SK-N-SH (cell line): ENCODE results near the gene RAPGEF1. TPM values are rescaled to one million over a fixed set of nuclear protein-coding genes. Genes with fewer than 3 reads are reported as not detected.

Source experiments
- CTCF ChIA-PET: fragments of 300-600, 350-600 bp; formaldehyde crosslinking; extraction: SDS; loops from one replicate; lab custom pipeline; 2021; lab: Yijun Ruan, JAX
- POLR2A ChIA-PET: fragments of 350-600 bp; sonication (Branson Sonifier 250); formaldehyde crosslinking; extraction: SDS; loops from one replicate; lab custom pipeline; 2020; ENCODE audit warnings: antibody characterized with exemption, inconsistent platforms; lab: Yijun Ruan, JAX
- DNase-seq: peaks from one replicate; pipeline ENCODE4 v3.0.0; 2012
- H2AFZ ChIP-seq: fragments of 200-600 bp; sonication (generic); 2 replicates; pipeline ENCODE4 v1.8.1; 2016; ENCODE audit warnings: antibody characterized with exemption, mild to moderate bottlenecking, low read depth
- H3F3A ChIP-seq: fragments of 200-600 bp; sonication (generic); replicated peaks from 2 replicates; pipeline ENCODE3; 2016; ENCODE audit warnings: antibody characterized with exemption, mild to moderate bottlenecking; ENCODE audit not compliant: insufficient read depth
- H3K27ac ChIP-seq, 2 experiments: fragments of 200-500 bp in 1 of 2; fragments of 200-600 bp in 1 of 2; sonication (Bioruptor generic) in 1 of 2; sonication (generic), shearing (Covaris generic) in 1 of 2; 2 replicates each; pipeline versions ENCODE4 v1.5.1 to v1.6.1; 2014 to 2016; ENCODE audit warnings: low read depth in 2 of 2, inconsistent platforms in 1 of 2, low read length in 1 of 2, mild to moderate bottlenecking in 1 of 2, mixed read lengths in 1 of 2
- H3K27me3 ChIP-seq: fragments of 200-600 bp; sonication (generic), shearing (Covaris generic); 2 replicates; pipeline ENCODE4 v1.6.1; 2016; ENCODE audit warnings: mixed run types; ENCODE audit not compliant: insufficient read depth
- H3K36me3 ChIP-seq, 2 experiments: fragments of 200-500 bp in 1 of 2; fragments of 200-600 bp in 1 of 2; sonication (Bioruptor generic) in 1 of 2; sonication (generic) in 1 of 2; replicated peaks in 1 of 2; 2 replicates each; pipeline versions ENCODE3 to v1.5.1; 2014 to 2016; ENCODE audit warnings: low read length in 1 of 2, mild to moderate bottlenecking in 1 of 2; ENCODE audit not compliant: insufficient read depth in 2 of 2, control insufficient read depth in 1 of 2
- H3K4me1 ChIP-seq, 2 experiments: fragments of 200-500 bp in 1 of 2; fragments of 200-600 bp in 1 of 2; sonication (Bioruptor generic) in 1 of 2; sonication (generic), shearing (Covaris generic) in 1 of 2; 2 replicates each; pipeline versions ENCODE4 v1.5.1 to v1.6.1; 2014 to 2016; ENCODE audit warnings: low read depth in 1 of 2, low read length in 1 of 2, mixed run types in 1 of 2; ENCODE audit not compliant: insufficient read depth in 2 of 2, control insufficient read depth in 1 of 2
- H3K4me2 ChIP-seq: fragments of 200-600 bp; sonication (generic), shearing (Covaris generic); 2 replicates; pipeline ENCODE4 v1.6.1; 2017; ENCODE audit warnings: mixed run types
- H3K4me3 ChIP-seq, 2 experiments: fragments of 200-500 bp in 1 of 2; fragments of 200-600 bp in 1 of 2; sonication (Bioruptor generic) in 1 of 2; sonication (generic), shearing (Covaris generic) in 1 of 2; 2 replicates each; pipeline versions ENCODE4 v1.5.1 to v1.8.1; 2014 to 2016; ENCODE audit warnings: low read depth in 2 of 2, inconsistent platforms in 1 of 2, low read length in 1 of 2, mild to moderate bottlenecking in 1 of 2, mixed read lengths in 1 of 2, moderate library complexity in 1 of 2
- H3K79me2 ChIP-seq: fragments of 200-600 bp; sonication (generic); 2 replicates; pipeline ENCODE4 v1.8.1; 2017; ENCODE audit warnings: mild to moderate bottlenecking; ENCODE audit not compliant: insufficient read depth
- H3K9ac ChIP-seq: fragments of 200-600 bp; sonication (generic); 2 replicates; pipeline ENCODE4 v1.6.1; 2017; ENCODE audit warnings: mixed run types
- H3K9me2 ChIP-seq: fragments of 200-600 bp; sonication (generic); 2 replicates; pipeline ENCODE4 v1.6.1; 2017; ENCODE audit warnings: mixed run types
- H3K9me3 ChIP-seq: fragments of 200-600 bp; sonication (generic); 2 replicates; pipeline ENCODE4 v1.6.1; 2017; ENCODE audit warnings: mixed run types, mild to moderate bottlenecking, moderate library complexity
- H4K20me1 ChIP-seq: fragments of 200-600 bp; sonication (generic); 2 replicates; pipeline ENCODE4 v1.6.1; 2017; ENCODE audit warnings: mild to moderate bottlenecking, mixed run types; ENCODE audit not compliant: insufficient read depth
- CTCF ChIP-seq: fragments of 200-600 bp; sonication (generic); IDR thresholded peaks from 2 replicates; pipeline ENCODE4 v1.6.1; 2017; ENCODE audit warnings: antibody characterized with exemption, mild to moderate bottlenecking, moderate library complexity
- ELF1 ChIP-seq: IDR thresholded peaks from 2 replicates; pipeline ENCODE4 v1.4.0; 2012
- EP300 ChIP-seq, 2 experiments: IDR thresholded peaks; 2 replicates each; pipeline versions ENCODE4 v1.4.0 to v1.6.1; 2012; ENCODE audit warnings: borderline replicate concordance in 1 of 2, low read depth in 1 of 2, low read length in 1 of 2
- EZH2phosphoT487 ChIP-seq: fragments of 200-600 bp; sonication (generic); IDR thresholded peaks from 2 replicates; pipeline ENCODE4 v1.6.1; 2017; ENCODE audit warnings: low read depth, mixed run types, mild to moderate bottlenecking, antibody characterized with exemption, moderate library complexity, borderline replicate concordance
- FOSL2 ChIP-seq: IDR thresholded peaks from 2 replicates; pipeline ENCODE4 v1.4.0; 2012; ENCODE audit warnings: low read depth, mild to moderate bottlenecking, moderate library complexity, borderline replicate concordance
- FOXJ3 ChIP-seq: sonication (generic); formaldehyde crosslinking; IDR thresholded peaks from 2 replicates; pipeline ENCODE4 v1.5.1; 2020; ENCODE audit warnings: mild to moderate bottlenecking, missing genetic modification reagents
- PBX3 ChIP-seq: IDR thresholded peaks from 2 replicates; pipeline ENCODE4; 2012
- RCOR1 ChIP-seq: fragments of 150-350 bp; IDR thresholded peaks from 2 replicates; pipeline ENCODE4 v1.6.1; 2017; ENCODE audit warnings: antibody characterized with exemption, low read length
- SIN3A ChIP-seq: IDR thresholded peaks from 2 replicates; pipeline ENCODE4 v1.6.1; 2012; ENCODE audit warnings: low read depth, mild to moderate bottlenecking, low read length, moderate library complexity, borderline replicate concordance
- SMC3 ChIP-seq: IDR thresholded peaks from 2 replicates; pipeline ENCODE4 v1.6.1; 2012; ENCODE audit warnings: low read depth, low read length, improper control_type of control experiment
- WGBS: methylation state at CpG from one replicate; pipeline ENCODE4 v1.1.6; 2017; ENCODE audit warnings: low lambda C conversion rate; 5-methylcytosine and 5-hydroxymethylcytosine counted together
- polyA plus RNA-seq, 3 experiments: library from polyadenylated mRNA; depleted of rRNA; stranded (reverse); fragments of >200 nt; gene quantifications; 2 replicates each; pipeline ENCODE4 v1.2.3, GENCODE V29; 2012

The RAPGEF1 gene
- polyA plus RNA-seq, 1 of the 3 experiments (the other 2 are of a cell fraction), result 26.2 TPM

GRCh38 chr9:131612851-131613250, 127.0 kb downstream of the RAPGEF1 start:
- Histone ChIP-seq H3K27ac (no peak overlapping the region), H3K9me3 (no peaks in the 10 kb centered on the region), H3K27me3 (no peaks in the 10 kb centered on the region), H3K4me2 (no peak overlapping the region), H3K4me3 (no peak overlapping the region), H3K79me2 (no peaks in the 10 kb centered on the region)
- DNase-seq, result no peak
- WGBS, result 99% methylated on average over 7 of the region's 7 CpGs
- TF ChIP-seq FOXJ3 (CRISPR knock-in tag), result no peak
- no peak for TF ChIP-seq SMC3
- TF ChIP-seq, all 33 proteins: peak for 0
- peaks cover 8% of the 10 kb centered on the region; the same call in 1 of the 2 replicates for H4K20me1 ChIP-seq
- H3F3A ChIP-seq, result peaks cover 14% of the 10 kb centered on the region
- H3K9me2 ChIP-seq, result no peaks in the 10 kb centered on the region
- POLR2A ChIA-PET, result interaction anchor here (0.7 kb wide), 1 partner anchor 8 kb away, joined by 3 read pairs; no protein-coding TSS in a partner anchor
- H2AFZ ChIP-seq, result no peak overlapping the region
- CTCF ChIA-PET, result interaction anchor here (1.4 to 1.7 kb wide), 2 partner anchors 21 to 128 kb away, joined by 5 to 9 read pairs; no protein-coding TSS in a partner anchor
- no peak overlapping the region for H3K9ac ChIP-seq
- H3K4me1 ChIP-seq, result peaks cover 13 to 16% of the 10 kb centered on the region in 2 experiments; a peak in 3 of 4 replicates
- H3K36me3 ChIP-seq, result peaks cover 8 to 13% of the 10 kb centered on the region in 2 experiments

DNA sequence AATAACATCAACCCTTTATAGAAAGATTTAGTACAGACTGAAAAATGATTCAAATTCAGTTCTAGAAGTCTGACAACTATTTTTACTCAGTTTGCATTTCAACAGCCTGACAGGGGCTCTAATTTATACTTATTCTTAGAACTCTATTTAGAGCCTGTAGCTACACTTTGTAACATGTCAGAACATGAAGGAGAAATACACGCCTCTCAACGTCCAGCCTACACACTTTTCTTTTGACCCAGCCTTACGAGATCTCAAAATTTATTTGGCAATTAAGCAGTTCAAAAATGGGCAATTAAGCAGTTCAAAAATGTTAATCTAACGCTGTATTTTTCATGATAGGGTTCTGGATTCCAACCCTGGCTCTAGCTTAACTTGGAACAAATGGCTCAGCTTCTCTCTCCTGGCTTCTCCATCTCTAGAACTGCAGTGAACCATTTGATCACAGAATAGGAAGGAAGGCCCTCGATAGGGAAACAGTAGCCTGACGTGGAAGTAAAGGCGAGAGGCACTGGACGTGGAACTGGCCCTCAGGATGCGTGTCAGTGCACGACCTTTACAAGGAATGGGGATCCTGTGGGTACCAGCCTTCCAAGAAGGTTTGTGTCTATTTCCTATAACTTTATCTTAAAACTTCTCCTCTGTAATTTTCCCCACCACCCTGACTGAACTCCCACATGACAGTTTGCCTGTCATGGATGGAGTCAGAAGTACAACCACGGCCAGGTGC, 128.1 kb downstream of the RAPGEF1 start:
- WGBS, result 94% methylated on average over 11 of the region's 11 CpGs
- ChIA-PET POLR2A (interaction anchor here (0.7 kb wide), 1 partner anchor 9 kb away, joined by 3 read pairs; no protein-coding TSS in a partner anchor), CTCF (interaction anchor here (1.1 to 3.0 kb wide), 4 partner anchors 129 to 656 kb away, joined by 3 to 10 read pairs (median 6); no protein-coding TSS in a partner anchor)

More for the DNA sequence above, 128.1 kb downstream of the RAPGEF1 start:
- Histone ChIP-seq H3K4me1 (peaks cover 13 to 16% of the 10 kb centered on the region in 2 experiments; a peak in 3 of 4 replicates), H3F3A (peaks cover 16% of the 10 kb centered on the region), H3K27ac (no peak overlapping the region), H3K9ac (no peak overlapping the region), H4K20me1 (0 out of 2 replicates have a peak, but pooled peaks cover 6% of the 10 kb centered on the region), H3K79me2 (no peaks in the 10 kb centered on the region), H2AFZ (no peak overlapping the region), H3K4me2 (no peak overlapping the region), H3K36me3 (peaks cover 8 to 11% of the 10 kb centered on the region in 2 experiments), H3K4me3 (no peak overlapping the region), H3K27me3 (no peaks in the 10 kb centered on the region), H3K9me2 (no peaks in the 10 kb centered on the region), H3K9me3 (no peaks in the 10 kb centered on the region)
- TF ChIP-seq RCOR1, result no peak
- no peak for TF ChIP-seq SMC3
- TF ChIP-seq EZH2phosphoT487, result no peak
- no peak for TF ChIP-seq PBX3
- TF ChIP-seq CTCF, result no peak
- no peak for TF ChIP-seq FOSL2
- TF ChIP-seq ELF1, result no peak
- no peak for TF ChIP-seq EP300 (IDR thresholded peaks at IDR 0.05; ENCODE audit: borderline replicate concordance in 1 of 2, low read depth in 1 of 2, low read length in 1 of 2)
- no peak for TF ChIP-seq SIN3A
- DNase-seq, result no peak
